Measurements from ENCODE around the gene ARHGAP15. TPM values are rescaled to one million over a fixed set of nuclear protein-coding genes. Genes with fewer than 3 reads are reported as not detected.

ARHGAP15 gene
- total RNA-seq, 1 donor from 2014 or later, result 54.1 TPM

DNA sequence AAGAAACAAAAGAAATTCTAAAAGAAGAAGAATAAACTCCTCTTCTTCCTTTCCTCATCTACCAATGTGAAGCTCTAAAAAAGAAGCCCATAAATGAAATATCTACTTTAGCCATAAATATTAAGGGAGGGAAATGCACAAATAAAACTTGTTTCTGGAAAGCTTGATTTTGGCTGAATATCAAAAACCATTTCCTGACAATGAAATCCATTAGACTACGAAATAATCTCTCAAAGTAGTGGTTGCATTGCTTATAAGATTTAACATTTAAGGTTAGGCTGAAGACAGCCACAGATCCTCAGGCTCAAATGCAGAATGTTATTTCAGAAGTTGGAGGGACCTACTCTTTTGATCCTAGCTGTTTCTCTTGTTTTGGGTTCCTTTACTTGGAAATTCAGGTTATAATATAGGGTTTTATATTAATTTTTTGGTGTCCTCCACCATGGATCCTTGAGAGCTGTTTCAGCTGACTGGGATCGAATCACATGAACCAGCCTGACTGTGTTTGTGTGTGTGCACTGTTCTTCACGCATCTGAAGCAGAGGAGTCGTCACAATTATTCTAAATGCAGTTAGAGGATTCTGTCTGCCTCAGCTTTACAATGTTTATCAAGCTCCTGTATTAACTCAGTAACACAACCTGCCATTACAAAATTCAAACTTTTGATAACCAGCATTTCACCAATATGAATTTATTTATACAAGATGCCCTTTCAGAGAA lies 474.8 kb downstream of the ARHGAP15 start:
- Mint-ChIP-seq H3K27me3 (ENCODE audit: low read depth) (no peaks in the 10 kb centered on the region), H3K4me3 (ENCODE audit: low read depth) (no peak overlapping the region), H3K27ac (no peak overlapping the region), H3K4me1 (ENCODE audit: low read depth) (peaks cover 7% of the 10 kb centered on the region), H3K36me3 (ENCODE audit: low read depth) (peaks cover 24% of the 10 kb centered on the region), H3K9me3 (no peaks in the 10 kb centered on the region)
- intact Hi-C loops (cut with micrococcal nuclease), result no loop called here
- DNase-seq (ENCODE audit: low spot score), result no peak

DNA sequence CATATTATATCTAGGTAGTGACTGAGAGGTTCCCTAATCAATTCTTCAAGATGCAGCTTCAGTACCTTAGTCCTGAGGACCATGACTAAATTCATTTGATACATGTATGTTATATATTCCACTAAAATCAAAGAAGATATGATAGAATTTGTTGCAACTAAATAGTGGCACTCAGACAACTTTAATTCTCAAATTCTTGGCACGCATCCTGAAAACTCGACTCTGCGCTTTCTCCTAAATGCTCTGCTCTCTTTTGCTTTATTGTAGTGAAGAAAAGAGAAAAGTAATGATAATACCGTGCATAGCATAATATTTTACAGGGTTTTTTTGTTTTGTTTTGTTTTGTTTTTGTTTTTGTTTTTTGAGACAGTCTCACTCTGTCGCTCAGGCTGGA lies 475.3 kb downstream of the ARHGAP15 start:
- H3K27me3 Mint-ChIP-seq (ENCODE audit: low read depth), result no peaks in the 10 kb centered on the region
- no peaks in the 10 kb centered on the region for H3K9me3 Mint-ChIP-seq
- no peak for DNase-seq (ENCODE audit: low spot score)
- H3K4me3 Mint-ChIP-seq (ENCODE audit: low read depth), result no peak overlapping the region
- peaks cover 7% of the 10 kb centered on the region for H3K4me1 Mint-ChIP-seq (ENCODE audit: low read depth)
- no peak overlapping the region for H3K27ac Mint-ChIP-seq
- intact Hi-C loops (cut with micrococcal nuclease), result no loop called here
- peaks cover 23% of the 10 kb centered on the region for H3K36me3 Mint-ChIP-seq (ENCODE audit: low read depth)

DNA sequence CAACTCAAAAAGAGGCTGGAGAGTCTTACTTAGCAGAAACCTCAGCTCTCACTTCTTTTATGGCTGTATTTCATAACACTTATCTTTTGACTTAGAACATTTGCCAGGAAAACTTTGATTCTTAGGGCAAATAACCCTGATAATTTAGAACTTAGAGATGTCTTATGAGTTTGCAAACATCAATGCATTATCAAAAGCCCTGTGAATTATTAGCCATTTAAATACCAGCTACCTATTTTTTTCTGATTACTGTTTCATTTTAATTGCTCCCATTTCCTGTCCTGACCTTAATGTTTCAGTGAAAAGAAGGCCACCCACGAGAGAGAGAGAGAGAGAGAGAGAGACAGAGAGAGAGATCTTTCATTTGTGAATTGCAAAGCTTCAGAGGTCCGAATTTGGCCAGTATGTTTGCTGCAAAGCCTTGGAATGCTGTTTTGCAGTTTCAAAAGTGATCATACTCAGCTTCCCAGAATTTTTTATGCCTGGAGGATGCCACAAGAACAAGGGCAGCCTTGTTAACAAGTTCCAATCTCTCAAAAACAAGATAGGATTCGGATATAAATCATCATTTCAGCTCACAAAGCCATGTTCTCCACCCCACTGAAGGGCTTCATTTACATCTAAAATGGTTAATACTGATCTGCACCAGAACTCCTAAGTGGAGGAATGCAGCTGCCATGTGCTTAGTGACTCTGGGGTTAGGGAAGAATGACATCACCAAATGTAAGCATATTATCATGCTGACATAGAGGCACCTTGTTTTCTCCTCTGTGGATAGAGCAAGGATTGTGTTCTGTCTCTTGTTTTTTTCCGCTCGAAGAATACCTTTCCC lies 478.2 kb downstream of the ARHGAP15 start:
- H3K36me3 Mint-ChIP-seq (ENCODE audit: low read depth), result peaks cover 35% of the 10 kb centered on the region
- H3K27ac Mint-ChIP-seq, result no peak overlapping the region
- no peak overlapping the region for H3K4me3 Mint-ChIP-seq (ENCODE audit: low read depth)
- intact Hi-C loops (cut with micrococcal nuclease), result no loop called here
- no peaks in the 10 kb centered on the region for H3K27me3 Mint-ChIP-seq (ENCODE audit: low read depth)
- H3K4me1 Mint-ChIP-seq (ENCODE audit: low read depth), result peaks cover 7% of the 10 kb centered on the region
- H3K9me3 Mint-ChIP-seq, result no peaks in the 10 kb centered on the region
- no peak for DNase-seq (ENCODE audit: low spot score)

DNA sequence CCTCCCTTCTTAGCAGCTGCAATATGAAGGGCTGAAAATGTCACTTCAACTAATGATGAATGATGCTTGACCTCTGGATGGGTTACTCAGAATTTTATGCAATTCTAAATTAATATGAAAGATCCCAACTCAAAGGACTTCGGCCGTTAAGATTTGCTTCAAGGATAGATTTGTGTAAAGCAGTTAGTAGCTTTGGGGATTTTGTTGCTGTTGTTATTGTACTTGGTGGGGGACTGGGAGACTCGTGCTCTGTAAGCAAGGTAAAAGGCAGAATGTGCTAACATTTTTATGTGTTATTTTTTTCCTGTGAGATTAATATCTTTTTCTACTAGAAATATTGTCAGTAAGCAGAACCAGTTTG lies 478.8 kb downstream of the ARHGAP15 start:
- Mint-ChIP-seq H3K27me3 (ENCODE audit: low read depth) (no peaks in the 10 kb centered on the region), H3K4me1 (ENCODE audit: low read depth) (peaks cover 7% of the 10 kb centered on the region), H3K36me3 (ENCODE audit: low read depth) (peaks cover 35% of the 10 kb centered on the region), H3K9me3 (no peaks in the 10 kb centered on the region), H3K27ac (no peak overlapping the region), H3K4me3 (ENCODE audit: low read depth) (no peak overlapping the region)
- intact Hi-C loops (cut with micrococcal nuclease), result no loop called here
- no peak for DNase-seq (ENCODE audit: low spot score)

DNA sequence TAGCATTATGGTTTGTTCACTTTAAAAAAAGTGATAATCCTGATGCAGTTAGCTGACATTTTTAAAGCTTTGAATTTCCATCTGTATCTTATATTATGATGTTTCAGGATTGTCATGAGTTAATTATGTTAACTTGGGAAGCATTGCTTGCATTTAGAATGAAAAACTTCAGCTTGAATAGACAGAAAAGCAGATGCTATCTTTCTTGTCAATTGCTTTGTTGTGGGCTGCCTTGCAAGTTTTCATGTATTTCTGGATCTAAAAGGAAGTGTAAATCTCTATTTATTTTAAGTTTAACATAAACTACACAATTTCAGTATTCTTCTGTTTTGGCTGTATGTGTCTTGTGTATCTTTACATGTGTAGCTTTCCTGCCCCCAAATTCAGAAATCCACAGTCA lies 479.5 kb downstream of the ARHGAP15 start:
- Mint-ChIP-seq H3K36me3 (ENCODE audit: low read depth) (peaks cover 39% of the 10 kb centered on the region), H3K27ac (no peak overlapping the region), H3K4me3 (ENCODE audit: low read depth) (no peak overlapping the region), H3K9me3 (no peaks in the 10 kb centered on the region), H3K27me3 (ENCODE audit: low read depth) (no peaks in the 10 kb centered on the region), H3K4me1 (ENCODE audit: low read depth) (peaks cover 7% of the 10 kb centered on the region)
- intact Hi-C loops (cut with micrococcal nuclease), result no loop called here
- DNase-seq (ENCODE audit: low spot score), result no peak

DNA sequence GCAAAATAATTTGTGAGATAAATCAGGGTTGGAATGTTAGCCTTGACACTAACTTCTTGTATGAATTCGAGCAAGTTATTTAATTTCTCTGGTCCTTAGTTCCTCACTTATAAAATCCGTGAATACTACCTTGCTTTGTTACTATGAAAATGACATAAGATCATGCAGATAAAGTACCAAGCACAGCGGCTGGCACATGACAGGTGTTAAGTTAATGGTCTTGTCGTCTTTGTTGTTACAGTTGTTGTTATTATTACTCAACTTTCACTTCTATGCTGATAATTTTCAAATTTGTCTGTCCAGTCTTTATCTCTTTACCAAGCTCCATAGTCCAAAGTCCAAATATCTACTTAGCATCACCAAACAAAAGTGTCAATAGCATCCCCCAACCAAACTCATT lies 482.1 kb downstream of the ARHGAP15 start:
- Mint-ChIP-seq H3K27ac (no peak overlapping the region), H3K4me1 (ENCODE audit: low read depth) (peaks cover 17% of the 10 kb centered on the region), H3K9me3 (no peaks in the 10 kb centered on the region), H3K36me3 (ENCODE audit: low read depth) (peaks cover 49% of the 10 kb centered on the region), H3K4me3 (ENCODE audit: low read depth) (no peak overlapping the region), H3K27me3 (ENCODE audit: low read depth) (no peaks in the 10 kb centered on the region)
- intact Hi-C loops (cut with micrococcal nuclease), result no loop called here
- no peak for DNase-seq (ENCODE audit: low spot score)

DNA sequence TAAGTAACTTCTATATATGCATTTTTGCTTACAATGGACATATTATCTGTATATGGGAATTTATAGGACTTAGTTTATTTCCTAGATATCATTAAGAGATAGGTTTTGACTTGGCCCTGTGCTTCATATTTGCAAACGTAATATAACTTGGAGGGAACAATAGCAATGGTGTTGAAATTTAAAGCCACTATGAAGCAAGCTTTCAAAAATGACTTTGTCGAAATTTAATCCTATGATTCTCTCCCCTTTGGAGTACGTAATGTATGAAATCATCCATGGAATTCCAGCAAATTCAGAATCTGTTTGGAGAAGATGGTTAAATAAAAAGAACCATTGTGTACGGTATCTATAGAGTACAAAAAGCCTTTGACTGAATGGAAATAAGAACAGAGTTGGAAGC lies 486.3 kb downstream of the ARHGAP15 start:
- no peak for DNase-seq (ENCODE audit: low spot score)
- H3K4me1 Mint-ChIP-seq (ENCODE audit: low read depth), result peaks cover 10% of the 10 kb centered on the region
- H3K36me3 Mint-ChIP-seq (ENCODE audit: low read depth), result peaks cover 37% of the 10 kb centered on the region
- no peak overlapping the region for H3K4me3 Mint-ChIP-seq (ENCODE audit: low read depth)
- no peaks in the 10 kb centered on the region for H3K9me3 Mint-ChIP-seq
- H3K27ac Mint-ChIP-seq, result no peak overlapping the region
- no peaks in the 10 kb centered on the region for H3K27me3 Mint-ChIP-seq (ENCODE audit: low read depth)
- intact Hi-C loops (cut with micrococcal nuclease), result no loop called here

DNA sequence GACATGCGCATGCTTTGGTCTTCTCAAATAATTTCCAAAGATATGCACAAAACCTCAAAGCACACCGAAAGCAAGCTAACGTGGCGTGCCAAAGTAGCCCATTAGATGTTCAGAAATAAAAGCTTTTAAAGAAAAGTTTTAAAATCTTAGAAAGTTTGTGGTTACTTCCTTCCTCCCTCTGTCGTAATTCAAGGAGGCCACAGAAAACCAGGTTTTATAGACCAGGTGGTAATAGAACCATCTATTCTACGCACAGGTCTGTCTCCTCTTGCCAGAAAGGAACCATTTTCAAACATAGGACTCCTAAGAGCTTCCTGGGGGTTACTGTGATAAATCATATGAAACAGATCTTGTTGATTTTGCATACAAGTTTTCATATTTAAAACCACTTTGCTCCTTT lies 487.2 kb downstream of the ARHGAP15 start:
- intact Hi-C loops (cut with micrococcal nuclease), result no loop called here
- DNase-seq (ENCODE audit: low spot score), result no peak
- Mint-ChIP-seq H3K27ac (no peak overlapping the region), H3K4me3 (ENCODE audit: low read depth) (no peak overlapping the region), H3K27me3 (ENCODE audit: low read depth) (no peaks in the 10 kb centered on the region), H3K36me3 (ENCODE audit: low read depth) (peaks cover 30% of the 10 kb centered on the region), H3K4me1 (ENCODE audit: low read depth) (peaks cover 10% of the 10 kb centered on the region), H3K9me3 (no peaks in the 10 kb centered on the region)

DNA sequence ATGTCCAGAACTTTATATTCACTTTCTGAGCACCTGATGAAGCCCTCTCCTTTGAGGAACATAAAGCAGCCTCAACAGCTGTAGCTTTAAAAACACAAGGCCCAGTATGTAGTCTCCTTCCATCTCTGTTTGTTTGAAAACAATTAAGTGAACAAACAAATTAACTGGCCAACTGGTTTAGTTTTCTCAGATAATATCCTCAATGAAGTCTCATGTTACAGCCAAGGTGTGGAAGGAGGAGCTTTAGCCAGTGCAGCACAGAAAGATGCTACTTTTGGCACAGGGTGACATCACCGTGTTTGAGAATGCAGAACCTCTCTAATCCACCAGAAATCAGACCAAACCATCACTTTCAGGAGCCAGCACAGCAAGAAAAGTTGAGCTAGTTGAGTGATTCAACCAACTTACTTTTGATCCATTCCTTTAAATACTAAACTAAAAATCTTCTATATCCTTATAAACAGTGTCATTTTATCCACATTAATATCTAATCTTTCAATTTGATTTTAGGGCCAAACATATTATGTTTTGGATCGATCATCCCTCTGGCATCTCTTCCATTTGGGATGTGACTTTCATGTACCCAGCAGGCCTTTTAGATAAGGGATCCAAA lies 488.7 kb downstream of the ARHGAP15 start:
- intact Hi-C loops (cut with micrococcal nuclease), result no loop called here
- H3K27ac Mint-ChIP-seq, result no peak overlapping the region
- peaks cover 29% of the 10 kb centered on the region for H3K36me3 Mint-ChIP-seq (ENCODE audit: low read depth)
- DNase-seq (ENCODE audit: low spot score), result no peak
- no peaks in the 10 kb centered on the region for H3K9me3 Mint-ChIP-seq
- H3K27me3 Mint-ChIP-seq (ENCODE audit: low read depth), result no peaks in the 10 kb centered on the region
- H3K4me1 Mint-ChIP-seq (ENCODE audit: low read depth), result peaks cover 10% of the 10 kb centered on the region
- no peak overlapping the region for H3K4me3 Mint-ChIP-seq (ENCODE audit: low read depth)

DNA sequence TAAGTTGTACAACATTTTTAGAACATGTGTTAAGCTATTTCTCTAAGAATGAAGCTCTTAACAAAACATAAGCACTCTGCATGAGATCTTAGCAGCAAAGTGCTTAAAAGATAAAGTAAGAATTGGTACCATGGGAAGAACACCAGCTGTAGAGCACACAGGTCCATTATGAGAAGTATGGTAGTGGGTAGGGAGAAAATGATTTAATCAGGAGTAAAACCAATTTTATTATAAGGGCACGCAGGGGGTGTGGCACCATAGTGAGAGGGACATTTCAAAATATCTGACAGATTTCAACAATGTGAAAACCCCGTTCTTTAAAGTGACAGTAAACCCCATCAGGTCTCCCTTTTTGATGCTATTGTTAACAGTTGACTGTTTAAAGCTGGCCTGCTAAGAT lies 492.9 kb downstream of the ARHGAP15 start:
- intact Hi-C loops (cut with micrococcal nuclease), result no loop called here
- Mint-ChIP-seq H3K9me3 (peaks cover 6% of the 10 kb centered on the region), H3K4me3 (ENCODE audit: low read depth) (no peak overlapping the region), H3K4me1 (ENCODE audit: low read depth) (peaks cover 2% of the 10 kb centered on the region), H3K27ac (no peak overlapping the region), H3K27me3 (ENCODE audit: low read depth) (no peaks in the 10 kb centered on the region), H3K36me3 (ENCODE audit: low read depth) (peaks cover 53% of the 10 kb centered on the region)
- DNase-seq (ENCODE audit: low spot score), result no peak

DNA sequence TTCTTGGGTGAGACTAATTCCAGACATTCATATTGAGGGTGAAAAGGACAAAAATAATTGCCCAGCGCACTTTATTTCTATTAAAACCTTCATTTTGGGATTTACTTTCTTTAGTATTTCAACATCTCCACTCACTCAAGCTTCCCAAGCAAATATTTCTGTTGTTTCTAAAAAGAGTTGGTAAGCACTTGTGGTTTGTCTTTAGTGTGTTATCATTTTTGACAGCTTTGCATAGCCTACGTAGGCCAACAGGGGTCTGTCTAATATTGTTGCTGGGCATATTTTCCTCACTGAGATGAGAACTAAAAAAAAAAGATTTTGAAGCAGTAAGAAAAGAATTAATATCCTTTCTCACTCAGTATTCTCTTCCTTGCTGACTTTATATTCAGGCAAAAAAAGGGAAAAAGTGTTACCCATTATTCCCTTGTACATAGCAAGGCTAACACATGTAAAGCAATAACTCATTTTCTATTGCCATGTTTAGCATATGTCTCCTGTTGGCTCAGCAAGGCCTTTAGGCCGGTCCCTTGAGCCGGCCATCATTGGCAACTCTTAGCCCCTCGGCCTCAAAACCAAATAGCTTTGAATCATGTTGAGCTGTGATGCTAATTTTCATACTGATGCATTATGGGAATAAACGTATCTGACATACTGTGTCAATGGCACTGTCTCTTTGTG lies 494.2 kb downstream of the ARHGAP15 start:
- H3K4me3 Mint-ChIP-seq (ENCODE audit: low read depth), result no peak overlapping the region
- no peak overlapping the region for H3K27ac Mint-ChIP-seq
- H3K36me3 Mint-ChIP-seq (ENCODE audit: low read depth), result peaks cover 60% of the 10 kb centered on the region
- peaks cover 6% of the 10 kb centered on the region for H3K9me3 Mint-ChIP-seq
- no peaks in the 10 kb centered on the region for H3K27me3 Mint-ChIP-seq (ENCODE audit: low read depth)
- intact Hi-C loops (cut with micrococcal nuclease), result no loop called here
- DNase-seq (ENCODE audit: low spot score), result no peak
- peaks cover 2% of the 10 kb centered on the region for H3K4me1 Mint-ChIP-seq (ENCODE audit: low read depth)

DNA sequence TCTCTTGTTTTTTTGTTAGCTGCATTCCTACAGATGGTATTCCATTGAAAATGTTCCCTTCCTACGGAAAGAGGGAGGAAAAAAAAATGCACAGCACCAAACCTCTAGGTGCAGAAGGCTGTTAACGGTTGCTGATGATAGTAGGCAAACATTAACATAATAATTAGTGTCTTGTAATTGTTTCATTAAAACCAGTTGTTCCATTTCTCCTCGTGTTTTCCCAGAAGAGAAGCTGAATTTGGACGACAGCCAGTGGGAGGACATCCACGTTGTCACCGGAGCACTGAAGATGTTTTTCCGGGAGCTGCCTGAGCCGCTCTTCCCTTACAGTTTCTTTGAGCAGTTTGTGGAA lies 494.7 kb downstream of the ARHGAP15 start:
- Mint-ChIP-seq H3K4me1 (ENCODE audit: low read depth) (peaks cover 2% of the 10 kb centered on the region), H3K27ac (no peak overlapping the region), H3K27me3 (ENCODE audit: low read depth) (no peaks in the 10 kb centered on the region), H3K4me3 (ENCODE audit: low read depth) (no peak overlapping the region), H3K36me3 (ENCODE audit: low read depth) (peaks cover 64% of the 10 kb centered on the region), H3K9me3 (peaks cover 6% of the 10 kb centered on the region)
- no peak for DNase-seq (ENCODE audit: low spot score)
- intact Hi-C loops (cut with micrococcal nuclease), result no loop called here

DNA sequence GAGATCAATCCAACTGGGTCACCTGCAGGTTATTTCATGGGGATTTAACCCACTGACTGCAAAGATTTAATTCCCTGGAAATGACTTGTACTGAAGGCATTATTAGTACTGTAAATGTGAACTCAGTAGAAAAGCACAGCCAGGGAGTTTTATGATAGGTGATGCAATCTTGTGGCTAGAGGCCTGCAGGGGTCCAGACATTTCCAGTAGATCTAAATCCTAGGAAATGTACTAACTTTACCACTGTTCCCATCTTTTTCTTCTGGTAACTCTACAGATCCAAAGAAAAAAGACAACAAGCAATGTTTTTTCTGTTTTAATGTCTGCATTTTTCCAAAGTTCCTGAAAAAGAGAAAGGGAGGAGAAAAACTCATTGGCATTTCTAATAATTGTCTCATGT lies 500.1 kb downstream of the ARHGAP15 start:
- H3K36me3 Mint-ChIP-seq (ENCODE audit: low read depth), result peaks cover 78% of the 10 kb centered on the region
- no peak overlapping the region for H3K27ac Mint-ChIP-seq
- H3K4me3 Mint-ChIP-seq (ENCODE audit: low read depth), result no peak overlapping the region
- intact Hi-C loops (cut with micrococcal nuclease), result no loop called here
- no peak for DNase-seq (ENCODE audit: low spot score)
- peaks cover 6% of the 10 kb centered on the region for H3K9me3 Mint-ChIP-seq
- H3K27me3 Mint-ChIP-seq (ENCODE audit: low read depth), result no peaks in the 10 kb centered on the region
- peaks cover 2% of the 10 kb centered on the region for H3K4me1 Mint-ChIP-seq (ENCODE audit: low read depth)

Measured in activated T-helper 2 cell treated with anti-CD3 and anti-CD28 coated beads, Interferon-gamma antibody, Interleukin-2, Interleukin-4, amounts not matched to agents 10 μg/mL and 5 μg/mL and 100 μg/mL, durations not matched to agents 14 hours and 24 hours and 36 hours (primary cell).